GM21390 (cell line): ENCODE measurements around the gene ALDH18A1.
"Not testable (repeated sequence)": the region's sequence is repeated elsewhere in the genome, so short reads cannot be mapped to it uniquely, and the experiment has no call there.

Experiments
- ATAC-seq: cut with Tn5 transposase; IDR thresholded peaks from one replicate; pipeline ENCODE4 v1.9.1; 2021; ENCODE audit not compliant: unreplicated experiment

The ALDH18A1 gene

DNA sequence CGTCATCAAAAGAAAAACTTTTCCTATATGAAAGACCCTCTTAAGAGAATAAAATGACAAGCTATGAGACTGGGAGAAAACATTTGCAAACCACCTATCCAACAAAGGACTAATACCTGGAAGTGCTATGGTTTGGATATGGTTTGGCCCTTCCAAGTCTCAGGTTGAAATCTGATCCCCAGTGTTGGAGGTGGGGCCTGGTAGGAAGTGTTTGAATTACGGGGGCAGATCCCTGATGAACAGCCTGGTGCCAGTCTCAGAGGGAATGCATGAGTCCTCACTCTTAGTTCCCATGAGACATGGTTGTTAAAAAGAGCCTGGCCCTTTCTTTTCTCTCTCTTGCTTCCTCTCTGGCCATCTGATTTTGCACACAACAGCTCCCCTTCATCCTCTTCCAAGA, 6.3 kb downstream of the ALDH18A1 start:
- no peak for ATAC-seq

DNA sequence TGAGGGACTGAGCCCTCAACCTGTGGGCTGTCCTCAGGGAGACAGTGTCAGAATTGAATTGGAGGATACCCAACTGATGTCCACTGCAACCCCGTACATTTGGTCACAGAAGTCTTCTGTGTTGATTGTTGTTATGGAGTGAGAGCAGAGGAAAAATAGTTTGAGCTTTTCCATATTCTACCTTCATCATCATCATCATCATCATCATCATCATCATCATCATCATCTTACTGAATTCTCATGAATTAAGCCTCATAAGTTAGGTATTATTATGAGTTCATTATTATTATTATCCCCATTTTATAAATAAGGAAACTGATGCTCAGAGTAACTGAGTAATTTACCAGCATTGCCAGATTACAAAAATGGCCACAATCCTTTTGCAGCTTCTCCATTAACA, 8.4 kb downstream of the ALDH18A1 start:
- no peak for ATAC-seq

DNA sequence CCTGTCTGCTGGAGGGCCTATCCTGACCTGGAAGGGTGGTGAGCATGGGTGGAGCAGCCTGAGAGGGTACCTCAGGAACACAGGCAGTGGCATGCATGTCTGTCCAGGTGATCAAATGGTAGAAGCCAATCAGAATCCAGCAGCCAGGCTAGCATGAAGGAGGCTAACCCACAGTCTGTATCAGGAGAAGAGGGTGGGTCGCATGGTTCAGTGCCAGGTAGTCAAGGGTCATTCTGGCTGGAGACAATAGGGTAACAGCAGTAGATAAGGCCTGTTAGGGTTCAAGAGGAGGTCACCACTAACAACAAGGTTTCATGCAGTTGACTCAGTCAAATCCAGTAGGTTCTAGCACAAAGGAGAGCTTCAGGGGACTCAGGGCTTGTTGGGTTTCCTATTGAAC, 10.4 kb downstream of the ALDH18A1 start:
- no peak for ATAC-seq

DNA sequence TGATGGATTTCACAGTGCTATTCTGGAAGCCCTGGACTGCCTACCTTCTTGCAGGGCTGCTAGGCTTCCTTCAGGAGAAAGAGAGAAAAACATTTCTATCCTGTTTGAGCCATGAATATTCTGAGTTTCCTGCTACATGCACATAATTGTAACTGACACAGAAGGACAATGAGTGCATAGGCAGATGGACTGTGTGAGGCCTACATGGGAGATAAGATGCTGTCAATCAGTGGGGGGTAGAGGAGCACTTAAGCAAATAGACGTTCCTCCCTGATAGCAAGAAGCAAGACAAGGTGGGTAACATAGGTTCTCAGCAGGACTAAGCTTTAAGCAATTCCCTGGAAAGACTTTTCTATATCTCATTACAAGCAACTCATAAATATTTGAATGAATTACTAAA, 11.6 kb downstream of the ALDH18A1 start:
- ATAC-seq, result no peak

DNA sequence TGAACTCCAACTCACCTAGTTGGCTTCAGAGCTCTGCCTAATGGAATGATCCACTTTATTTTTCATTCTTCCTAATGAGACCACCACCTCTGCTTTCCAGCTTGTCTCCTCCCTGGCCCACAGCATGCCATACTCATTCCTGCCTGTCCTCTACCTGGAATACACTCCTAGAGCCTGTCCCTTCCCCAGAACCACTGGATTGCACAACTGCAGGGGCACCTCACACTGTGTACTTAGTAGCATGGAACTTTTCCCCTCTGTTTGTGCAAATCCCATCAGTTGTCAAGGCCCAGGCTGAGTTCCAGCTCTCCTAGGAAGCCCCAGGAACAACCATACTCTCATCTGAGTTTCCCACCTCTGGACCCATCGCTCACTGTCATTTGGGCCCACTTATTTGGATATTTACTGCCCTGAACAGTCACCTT, 15.6 kb downstream of the ALDH18A1 start:
- ATAC-seq, result no peak

DNA sequence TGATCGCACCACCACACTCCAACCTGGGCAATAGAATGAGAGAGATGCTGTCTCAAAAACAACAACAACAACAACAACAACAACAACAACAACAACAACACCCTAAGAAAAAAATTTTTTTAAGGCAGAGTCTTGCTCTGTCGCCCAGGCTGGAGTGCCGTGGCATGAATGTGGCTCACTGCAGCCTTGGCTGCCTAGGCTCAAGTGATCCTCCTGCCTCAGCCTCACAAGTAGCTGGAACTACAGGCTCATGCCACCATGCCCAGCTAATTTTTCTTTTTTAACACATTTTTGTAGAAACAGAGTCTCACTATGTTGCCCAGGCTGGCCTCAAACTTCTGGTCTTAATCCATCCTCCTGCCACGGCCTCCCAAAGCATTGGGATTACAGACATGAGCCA, 18.6 kb downstream of the ALDH18A1 start:
- ATAC-seq, result no peak

DNA sequence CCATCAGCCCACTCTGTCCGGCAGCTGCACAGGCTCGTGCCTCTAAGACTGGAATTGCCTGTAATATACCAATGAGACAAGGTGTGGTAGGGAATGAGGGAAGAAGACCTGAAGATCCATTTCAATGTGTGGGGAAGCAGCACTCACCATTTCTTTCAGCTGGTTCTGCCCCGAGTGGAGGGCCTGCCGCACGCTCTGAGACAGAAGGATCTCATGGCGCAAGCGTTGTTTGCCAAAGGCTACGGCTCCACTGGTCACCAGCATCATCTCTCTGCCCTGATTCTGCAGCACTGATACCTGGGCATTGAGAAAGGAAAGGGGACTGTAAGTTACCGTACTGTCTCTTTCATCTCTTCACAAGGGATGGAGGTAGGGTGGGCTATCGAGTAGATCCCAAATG, 19.4 kb downstream of the ALDH18A1 start:
- ATAC-seq, result no peak

DNA sequence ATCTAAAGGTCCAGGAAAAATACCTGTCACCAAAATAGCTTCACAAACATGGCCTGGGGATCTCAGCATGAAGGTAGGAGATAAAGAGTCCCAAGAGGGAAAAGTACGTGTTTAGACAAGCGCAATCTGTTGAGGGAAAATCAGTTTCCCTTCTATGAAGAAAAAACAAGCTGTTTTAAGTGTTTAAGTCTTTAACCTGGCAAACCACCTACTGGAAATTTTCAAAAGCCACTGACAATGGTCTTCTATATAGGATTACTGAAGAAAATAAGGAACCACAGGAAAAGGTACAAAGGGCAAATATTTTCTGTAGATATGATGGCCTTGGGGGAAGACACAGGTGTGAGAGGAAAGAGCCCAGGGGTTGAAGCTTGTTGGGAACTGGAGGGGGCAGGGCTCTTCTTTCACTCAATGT, 21.2 kb downstream of the ALDH18A1 start:
- no peak for ATAC-seq

DNA sequence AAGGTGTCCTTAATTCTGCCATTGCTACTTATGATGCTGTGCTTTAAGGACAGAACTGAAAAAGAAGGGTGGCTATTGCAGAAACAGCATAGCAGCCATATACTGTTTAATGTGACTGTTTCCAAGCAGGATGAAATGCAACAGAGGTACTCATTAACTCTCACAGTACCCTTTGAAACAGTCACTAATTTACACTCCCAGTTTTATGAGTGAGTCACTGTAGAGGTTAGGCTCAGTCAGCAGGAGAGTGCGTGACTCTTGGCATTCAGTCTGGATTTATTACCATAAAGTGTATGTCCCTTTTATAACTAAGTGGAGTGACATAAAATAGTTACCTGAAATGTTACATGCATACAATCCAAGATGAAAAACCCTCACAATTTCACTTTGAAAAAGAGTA, 27.7 kb downstream of the ALDH18A1 start:
- no peak for ATAC-seq

DNA sequence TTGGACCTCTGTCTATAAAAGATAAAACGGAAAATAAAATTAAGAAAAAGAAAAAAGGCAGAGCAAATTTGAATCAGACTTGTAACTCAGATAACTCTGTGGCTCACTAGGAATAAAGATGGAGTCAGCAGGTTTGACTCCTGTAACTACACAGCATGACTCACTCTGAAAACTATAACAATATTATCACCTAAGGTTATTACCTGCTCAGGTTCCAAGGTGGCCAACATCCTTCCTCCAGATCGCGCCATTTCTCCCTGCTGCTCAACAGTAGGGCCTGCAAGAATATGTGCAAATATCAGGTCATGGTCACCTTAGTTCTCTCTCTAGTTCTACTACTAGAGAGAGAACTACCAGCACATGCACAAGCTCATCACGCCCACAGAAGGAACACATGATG, 30.0 kb downstream of the ALDH18A1 start:
- ATAC-seq, result no peak

DNA sequence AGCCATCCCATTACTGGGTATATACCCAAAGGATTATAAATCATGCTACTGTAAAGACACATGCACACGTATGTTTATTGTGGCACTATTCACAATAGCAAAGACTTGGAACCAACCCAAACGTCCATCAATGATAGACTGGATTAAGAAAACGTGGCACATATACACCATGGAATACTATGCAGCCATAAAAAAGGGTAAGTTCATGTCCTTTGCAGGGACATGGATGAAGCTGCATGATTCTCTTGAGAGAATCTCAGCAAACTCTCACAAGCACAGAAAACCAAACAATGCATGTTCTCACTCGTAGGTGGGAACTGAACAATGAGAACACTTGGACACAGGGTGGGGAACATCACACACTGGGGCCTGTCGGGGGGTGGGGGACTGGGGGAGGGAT, 36.1 kb downstream of the ALDH18A1 start:
- ATAC-seq, result not testable (repeated sequence)

DNA sequence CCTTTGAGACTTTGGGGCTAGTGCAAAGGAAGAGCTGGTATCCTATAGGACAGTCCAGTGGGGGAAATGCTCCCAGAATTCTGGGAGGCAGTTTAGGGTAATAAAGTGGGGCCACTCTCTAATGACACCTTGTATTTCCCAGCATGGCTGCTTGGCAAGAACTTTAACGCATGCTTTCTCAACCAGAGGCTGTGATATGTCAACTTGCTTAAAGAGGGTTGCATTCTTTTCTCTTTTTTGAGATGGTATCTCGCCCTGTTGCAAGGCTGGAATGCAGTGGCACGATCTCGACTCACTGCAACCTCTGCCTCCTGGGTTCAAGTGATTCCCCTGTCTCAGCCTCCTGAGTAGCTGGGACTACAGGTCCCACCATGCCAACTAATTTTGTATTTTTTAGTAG, 38.4 kb downstream of the ALDH18A1 start:
- no peak for ATAC-seq

DNA sequence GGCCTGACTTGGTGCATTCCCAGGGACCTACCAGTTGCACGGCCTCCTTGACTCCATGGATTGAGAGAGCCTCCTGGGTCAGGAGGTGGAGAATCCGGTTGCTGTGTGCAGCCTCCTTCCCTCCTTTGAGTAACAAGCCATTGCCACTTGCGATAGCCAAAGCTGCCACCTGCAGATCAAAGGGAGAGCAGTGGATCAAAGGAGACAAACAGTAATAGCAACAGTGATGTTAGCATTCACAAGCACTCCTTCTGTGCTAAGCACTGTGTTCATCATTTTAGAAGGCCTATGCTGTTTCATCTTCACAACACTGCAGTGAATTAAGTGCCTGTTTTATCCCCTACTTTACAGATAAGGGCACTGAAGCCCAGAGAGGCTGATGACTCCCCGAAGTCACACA, 40.1 kb downstream of the ALDH18A1 start:
- no peak for ATAC-seq

DNA sequence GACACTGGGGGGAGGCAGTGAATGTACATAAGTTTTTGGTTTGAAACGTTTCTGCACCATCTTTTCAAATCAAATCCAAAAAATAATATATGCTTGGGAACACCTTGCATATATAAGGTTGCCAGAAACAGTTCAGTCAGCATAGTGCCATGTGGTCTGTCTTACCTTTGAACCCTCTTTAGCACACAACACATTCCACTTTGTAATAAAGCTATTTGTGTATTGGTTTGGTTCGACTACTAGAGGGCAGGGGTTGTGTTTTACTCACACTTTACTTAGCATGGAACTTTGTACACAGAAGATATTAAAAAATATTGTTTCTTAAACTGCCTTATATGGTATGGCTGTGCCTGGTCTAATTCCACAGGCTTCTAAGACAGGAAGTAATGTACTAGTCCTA, 43.2 kb downstream of the ALDH18A1 start:
- no peak for ATAC-seq

DNA sequence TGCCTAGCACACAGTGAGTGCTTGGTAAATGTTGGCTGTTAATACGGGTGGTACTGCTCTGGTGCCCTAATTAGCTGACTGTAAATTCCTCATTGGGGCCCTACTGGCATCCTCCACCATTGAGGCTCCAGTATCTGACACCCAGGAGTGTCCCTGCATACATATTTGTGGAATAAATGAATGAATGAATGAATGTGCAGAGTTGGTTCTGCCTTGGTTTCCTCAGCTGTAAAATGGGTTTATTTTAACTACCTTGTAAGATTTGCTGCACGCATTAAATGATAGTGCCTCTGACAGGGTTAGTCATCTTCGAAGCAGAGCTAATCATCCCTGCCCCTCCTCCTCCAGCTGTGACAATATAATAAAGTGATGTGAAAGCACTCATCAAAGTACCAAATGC, 45.8 kb downstream of the ALDH18A1 start:
- no peak for ATAC-seq

DNA sequence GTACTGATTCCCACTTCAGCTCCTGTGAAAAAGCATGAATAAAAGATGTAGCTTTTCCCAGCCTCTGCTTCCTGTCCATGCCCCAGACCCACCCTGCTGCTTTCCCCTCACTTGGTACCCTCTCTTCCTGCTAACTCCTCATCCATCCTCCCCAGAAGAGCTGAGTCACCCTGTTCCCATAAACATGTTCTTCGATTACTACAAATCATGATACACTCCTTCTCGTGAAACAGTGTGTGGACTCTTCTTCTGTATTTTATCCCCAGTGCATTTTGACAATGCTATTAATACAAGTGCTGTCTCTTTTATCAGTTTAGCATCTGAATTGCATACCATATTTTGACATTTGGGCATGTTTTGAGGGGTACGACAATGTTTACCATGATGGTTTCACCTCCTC, 49.6 kb downstream of the ALDH18A1 start:
- ATAC-seq, result no peak

DNA sequence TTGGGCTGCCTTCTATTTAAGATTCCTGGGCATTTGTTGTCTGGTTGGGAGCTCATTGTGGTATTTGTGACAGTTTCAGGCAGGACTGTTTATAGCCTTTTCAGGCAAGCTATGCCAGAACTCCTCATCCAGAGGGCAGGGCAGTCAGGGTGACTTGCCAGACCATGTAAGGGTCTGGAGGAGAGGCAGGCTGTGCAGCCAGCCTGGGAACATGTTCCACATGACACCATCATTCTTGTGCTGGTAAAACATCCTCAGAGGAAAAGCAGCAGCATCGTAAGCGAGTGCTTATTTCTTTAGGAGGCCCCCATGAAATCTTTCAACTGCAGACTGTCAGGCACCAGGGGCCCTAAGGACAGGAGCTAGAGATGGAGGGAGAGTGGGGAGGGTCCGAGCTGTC, 51.3 kb downstream of the ALDH18A1 start:
- ATAC-seq, result no peak

DNA sequence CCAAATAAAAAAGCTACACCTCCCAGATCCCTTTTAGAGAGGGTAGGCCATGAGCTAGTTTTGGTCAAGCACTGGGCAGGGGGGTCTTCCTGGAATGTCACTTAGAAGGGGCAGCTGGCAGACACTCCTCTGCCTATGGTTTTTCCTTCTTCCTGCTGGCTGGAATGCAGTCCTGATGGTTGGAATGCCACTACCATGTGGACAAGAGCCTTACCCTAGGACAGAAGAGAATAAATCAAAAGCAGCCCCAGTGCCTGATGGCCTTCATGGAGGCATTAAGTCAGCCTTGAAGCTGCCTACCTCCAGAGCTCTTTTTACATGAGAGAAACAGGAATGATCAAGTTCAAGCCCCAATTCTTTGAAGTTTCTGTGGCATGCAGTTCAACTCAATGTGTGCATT, 51.9 kb downstream of the ALDH18A1 start:
- no peak for ATAC-seq

DNA sequence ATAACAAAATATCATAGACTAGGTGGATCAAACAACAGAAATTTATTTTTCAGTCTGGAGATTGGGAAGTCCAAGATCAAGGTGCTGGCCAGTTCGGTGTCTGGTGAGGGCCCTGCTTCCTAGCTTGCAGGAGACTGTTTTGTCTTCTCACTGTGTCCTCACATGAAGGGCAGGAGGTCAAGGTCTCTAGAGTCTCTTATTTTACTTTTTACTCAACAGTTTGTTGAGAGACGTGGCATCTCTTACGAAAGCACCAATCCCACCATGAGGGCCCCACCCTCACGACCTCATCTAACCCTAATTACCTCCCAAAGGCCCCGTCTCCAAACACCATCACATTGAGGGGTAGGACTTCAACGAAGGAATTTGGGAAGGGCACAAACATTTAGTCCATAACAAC, 54.1 kb downstream of the ALDH18A1 start:
- ATAC-seq, result no peak

DNA sequence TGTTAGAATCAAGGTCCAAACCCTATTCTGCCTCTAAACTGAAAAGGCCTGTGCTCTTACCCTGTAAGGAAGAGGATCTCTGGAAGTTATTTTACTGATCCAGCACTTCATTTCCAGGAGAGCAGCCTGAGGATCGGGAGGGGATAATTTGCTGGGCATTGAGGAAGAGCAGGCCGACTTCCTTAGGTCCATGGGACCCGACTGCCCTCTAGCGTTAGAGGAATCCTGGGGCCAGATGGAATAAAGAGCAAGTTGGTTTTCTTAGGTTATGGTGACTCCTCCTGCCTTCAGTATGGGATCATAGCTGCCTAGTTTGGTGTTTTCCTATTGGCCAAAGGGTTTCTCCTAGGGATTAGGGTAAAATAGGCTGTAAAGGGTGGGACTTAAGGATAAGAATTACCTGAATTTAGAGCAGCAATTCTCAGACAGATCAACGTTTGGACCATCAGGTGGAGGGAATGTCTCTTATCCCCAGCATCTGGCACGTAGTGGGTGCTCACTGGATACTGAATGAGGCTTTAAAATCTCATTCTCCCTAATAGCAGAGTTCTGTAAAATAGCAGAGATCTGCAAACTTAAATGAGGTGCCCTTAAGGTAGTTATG, 55.3 kb downstream of the ALDH18A1 start:
- ATAC-seq, result peak; percentile 78

DNA sequence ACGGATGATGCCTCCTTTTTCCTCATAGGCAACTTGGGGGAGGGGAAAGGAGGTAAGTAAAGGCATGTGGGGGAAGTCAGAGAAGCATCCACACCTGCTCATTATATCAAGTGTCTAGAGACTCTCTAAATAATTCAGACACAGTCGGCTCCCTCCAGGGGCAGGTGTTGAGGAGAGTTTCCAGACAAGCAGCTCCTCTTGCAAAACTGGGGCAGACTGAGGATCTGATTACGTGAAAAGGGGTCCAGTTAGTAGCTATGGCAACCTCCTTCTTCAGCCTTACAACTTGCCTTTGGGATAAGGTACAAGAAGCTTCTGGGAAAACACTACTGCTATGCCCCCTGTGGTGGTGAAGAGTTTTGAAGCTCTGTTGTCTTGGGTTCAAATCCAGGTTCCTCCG, 56.4 kb downstream of the ALDH18A1 start:
- ATAC-seq, result no peak

DNA sequence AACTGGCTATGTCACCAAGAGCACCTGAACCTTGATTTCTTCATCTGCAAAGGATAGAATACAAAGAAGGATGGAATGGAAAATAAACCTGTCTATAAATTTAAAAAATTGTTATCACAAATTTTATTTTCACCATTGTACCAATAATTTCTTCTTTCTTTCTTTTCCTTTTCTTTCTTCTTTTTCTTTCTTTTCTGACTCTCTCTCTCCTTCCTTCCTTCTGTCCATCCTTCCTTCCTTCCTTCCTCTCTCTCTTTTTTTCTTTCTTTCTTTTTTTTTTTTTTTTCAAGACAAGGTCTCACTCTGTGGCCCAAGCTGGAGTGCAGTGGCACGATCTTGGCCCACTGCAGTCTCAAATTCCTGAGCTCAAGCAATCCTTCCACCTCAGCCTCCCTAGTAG, 58.7 kb downstream of the ALDH18A1 start:
- no peak for ATAC-seq

DNA sequence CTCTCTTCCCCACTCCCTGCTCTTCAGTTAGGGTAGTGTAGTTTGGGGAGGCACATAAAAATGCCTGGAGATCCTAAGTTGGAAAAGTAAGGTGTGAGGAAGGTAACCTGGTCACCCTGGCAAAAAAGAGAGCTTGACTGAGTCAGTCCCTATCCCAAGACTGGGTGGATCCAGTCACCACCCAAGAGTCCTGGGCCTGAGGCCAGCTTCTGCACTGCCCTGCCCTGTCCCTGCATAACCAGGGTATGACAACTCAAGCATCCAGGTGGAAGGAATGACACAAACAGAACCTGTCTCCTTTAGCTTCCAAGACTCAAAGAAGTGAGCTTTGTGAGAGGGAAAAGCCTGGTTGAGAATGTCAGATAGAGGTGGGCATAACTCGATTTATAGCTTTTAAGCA, 68.5 kb downstream of the ALDH18A1 start:
- no peak for ATAC-seq
